COLO829 (cell line): Measurements from ENCODE around the gene FNDC3A.

Source experiments
- DNase-seq: peaks from one replicate; pipeline ENCODE4 v3.0.0; 2012; ENCODE audit warnings: low spot score

The FNDC3A gene

DNA sequence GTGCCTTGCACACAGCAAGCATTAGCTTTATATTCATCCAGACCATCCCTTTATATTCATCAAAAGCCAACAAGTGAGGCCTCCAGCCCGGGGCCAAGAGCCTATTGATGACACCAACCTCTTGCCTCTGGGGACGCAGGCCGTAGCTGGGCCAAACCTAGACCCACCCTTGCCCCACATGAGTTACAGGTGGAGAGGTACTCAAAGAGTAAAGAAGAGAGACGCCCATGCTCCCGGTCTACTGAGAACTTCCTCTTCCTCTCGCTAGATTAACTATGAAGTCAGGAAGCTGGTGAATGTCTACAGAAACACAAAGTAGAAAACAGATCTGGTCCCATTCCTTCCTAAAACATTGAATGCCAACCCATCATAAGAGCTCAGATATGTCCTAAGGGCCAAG, 240.6 kb downstream of the FNDC3A start:
- no peak for DNase-seq

DNA sequence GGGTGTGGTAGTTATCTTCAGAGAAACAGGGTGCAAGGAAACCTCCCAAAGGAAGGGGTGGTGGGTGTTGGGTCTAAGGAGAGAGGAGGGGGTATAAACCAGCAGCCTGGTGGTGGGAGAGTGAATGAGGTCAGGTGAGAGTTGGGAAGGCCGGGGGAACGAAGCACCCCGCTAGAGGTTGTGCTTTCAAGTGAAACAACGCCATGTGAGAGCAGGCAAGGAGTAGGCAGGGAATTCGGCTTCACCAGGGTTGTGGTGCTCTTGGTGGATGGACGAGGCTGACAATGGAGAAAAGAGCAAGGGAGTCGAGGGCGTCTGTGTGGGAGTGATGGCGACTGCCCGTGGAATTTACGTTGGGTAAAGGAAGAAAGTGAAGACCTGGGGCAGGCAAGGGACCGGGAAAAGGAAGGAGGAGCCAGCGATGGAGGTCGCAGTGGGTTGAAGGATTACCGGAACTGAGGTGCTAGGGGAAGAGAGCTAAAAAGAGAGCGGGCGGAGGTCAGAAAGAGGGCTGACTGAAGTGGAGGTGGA, 242.3 kb downstream of the FNDC3A start:
- no peak for DNase-seq

- DNase-seq, result no peak
These were observed 242.9 kb downstream of the FNDC3A start for GRCh38 chr13:49218493-49219051.

GRCh38 chr13:49219647-49220035, 243.9 kb downstream of the FNDC3A start:
- DNase-seq, result no peak

GRCh38 chr13:49220036-49220855, 244.5 kb downstream of the FNDC3A start, which contains the start of gene MLNR:
MLNR (plus strand) TSS chr13:49220338; CDS start chr13:49220338, 0 bp downstream.
- no peak for DNase-seq

DNA sequence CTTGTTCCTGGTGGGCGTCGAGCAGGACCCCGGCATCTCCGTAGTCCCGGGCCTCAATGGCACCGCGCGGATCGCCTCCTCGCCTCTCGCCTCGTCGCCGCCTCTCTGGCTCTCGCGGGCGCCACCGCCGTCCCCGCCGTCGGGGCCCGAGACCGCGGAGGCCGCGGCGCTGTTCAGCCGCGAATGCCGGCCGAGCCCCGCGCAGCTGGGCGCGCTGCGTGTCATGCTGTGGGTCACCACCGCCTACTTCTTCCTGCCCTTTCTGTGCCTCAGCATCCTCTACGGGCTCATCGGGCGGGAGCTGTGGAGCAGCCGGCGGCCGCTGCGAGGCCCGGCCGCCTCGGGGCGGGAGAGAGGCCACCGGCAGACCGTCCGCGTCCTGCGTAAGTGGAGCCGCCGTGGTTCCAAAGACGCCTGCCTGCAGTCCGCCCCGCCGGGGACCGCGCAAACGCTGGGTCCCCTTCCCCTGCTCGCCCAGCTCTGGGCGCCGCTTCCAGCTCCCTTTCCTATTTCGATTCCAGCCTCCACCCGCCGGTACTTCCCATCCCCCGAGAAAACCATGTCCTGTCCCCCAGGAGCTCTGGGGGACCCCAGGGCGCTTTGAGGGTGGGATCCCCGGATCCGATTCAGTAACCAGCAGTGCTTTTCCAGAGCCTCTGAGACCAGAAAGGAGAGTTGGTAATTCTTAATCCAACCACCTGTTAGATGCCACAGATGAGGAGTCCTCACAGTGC, 245.3 kb downstream of the FNDC3A start:
- DNase-seq, result no peak

DNA sequence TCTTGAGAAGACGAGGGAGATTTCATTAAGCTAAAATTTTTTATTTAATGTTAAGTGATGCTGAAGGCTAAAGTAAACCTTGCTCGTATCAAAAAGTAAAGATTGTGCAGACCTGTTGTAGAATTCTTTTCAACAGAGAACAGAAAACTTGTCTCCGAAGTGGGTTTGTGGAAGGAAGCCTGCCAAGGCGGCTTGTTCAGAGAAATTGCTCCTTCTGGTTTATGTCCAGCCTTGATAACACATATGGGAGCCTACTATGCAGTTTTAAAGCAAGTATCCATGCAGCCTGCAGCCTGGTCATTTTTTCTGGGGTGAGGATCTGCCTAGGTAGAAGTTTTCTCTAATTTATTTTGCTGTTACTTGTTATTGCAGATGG, 245.9 kb downstream of the FNDC3A start:
- DNase-seq, result no peak

- DNase-seq, result no peak
These were observed 249.7 kb downstream of the FNDC3A start for GRCh38 chr13:49225223-49226042.

- DNase-seq, result no peak
These were observed 250.9 kb downstream of the FNDC3A start for GRCh38 chr13:49226613-49227012.

GRCh38 chr13:49234741-49235140, 259.0 kb downstream of the FNDC3A start:
- DNase-seq, result no peak

GRCh38 chr13:49235856-49236431, 260.2 kb downstream of the FNDC3A start:
- DNase-seq, result no peak

DNA sequence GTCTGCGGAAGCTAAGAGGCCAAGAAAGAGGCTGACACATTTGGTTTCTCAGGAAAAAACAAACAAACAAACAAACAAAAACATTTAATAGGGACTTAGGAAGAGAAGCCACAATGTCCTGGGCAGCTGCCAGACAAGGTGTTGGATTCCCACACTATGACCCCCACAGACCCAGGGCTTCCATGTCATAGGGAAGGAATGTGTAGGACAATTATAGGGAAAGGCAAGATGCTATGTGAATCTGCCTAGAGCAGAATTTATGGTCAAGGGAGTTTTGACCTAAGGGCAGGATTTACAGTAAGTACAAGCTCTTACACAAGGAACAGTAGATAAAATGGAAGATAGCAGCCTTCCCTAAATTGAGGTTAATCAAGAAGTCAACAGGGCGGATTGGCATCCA, 262.9 kb downstream of the FNDC3A start:
- DNase-seq, result no peak

- peak; percentile 40 for DNase-seq
These were observed 264.3 kb downstream of the FNDC3A start for GRCh38 chr13:49240017-49240416.

DNA sequence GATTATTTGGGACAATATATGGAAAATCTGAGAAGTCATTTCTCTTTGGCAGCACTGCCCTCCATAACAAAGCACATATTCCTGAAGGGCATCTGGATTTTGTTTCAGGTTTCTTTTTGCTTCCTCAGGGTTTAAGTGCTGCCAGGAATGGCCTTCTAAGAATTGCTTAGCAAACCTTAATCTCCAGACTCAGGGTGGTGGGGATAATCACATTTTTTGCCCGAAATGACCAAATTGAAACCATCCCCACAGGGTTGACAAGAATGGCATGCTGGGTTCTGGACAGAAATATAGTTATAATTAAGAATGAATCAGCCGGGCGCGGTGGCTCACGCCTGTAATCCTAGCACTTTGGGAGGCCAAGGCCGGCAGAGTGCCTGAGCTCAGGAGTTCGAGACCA, 265.6 kb downstream of the FNDC3A start:
- no peak for DNase-seq

GRCh38 chr13:49245101-49245500, 269.4 kb downstream of the FNDC3A start:
- no peak for DNase-seq

- no peak for DNase-seq
These were observed 271.3 kb downstream of the FNDC3A start for GRCh38 chr13:49246850-49247642.

DNA sequence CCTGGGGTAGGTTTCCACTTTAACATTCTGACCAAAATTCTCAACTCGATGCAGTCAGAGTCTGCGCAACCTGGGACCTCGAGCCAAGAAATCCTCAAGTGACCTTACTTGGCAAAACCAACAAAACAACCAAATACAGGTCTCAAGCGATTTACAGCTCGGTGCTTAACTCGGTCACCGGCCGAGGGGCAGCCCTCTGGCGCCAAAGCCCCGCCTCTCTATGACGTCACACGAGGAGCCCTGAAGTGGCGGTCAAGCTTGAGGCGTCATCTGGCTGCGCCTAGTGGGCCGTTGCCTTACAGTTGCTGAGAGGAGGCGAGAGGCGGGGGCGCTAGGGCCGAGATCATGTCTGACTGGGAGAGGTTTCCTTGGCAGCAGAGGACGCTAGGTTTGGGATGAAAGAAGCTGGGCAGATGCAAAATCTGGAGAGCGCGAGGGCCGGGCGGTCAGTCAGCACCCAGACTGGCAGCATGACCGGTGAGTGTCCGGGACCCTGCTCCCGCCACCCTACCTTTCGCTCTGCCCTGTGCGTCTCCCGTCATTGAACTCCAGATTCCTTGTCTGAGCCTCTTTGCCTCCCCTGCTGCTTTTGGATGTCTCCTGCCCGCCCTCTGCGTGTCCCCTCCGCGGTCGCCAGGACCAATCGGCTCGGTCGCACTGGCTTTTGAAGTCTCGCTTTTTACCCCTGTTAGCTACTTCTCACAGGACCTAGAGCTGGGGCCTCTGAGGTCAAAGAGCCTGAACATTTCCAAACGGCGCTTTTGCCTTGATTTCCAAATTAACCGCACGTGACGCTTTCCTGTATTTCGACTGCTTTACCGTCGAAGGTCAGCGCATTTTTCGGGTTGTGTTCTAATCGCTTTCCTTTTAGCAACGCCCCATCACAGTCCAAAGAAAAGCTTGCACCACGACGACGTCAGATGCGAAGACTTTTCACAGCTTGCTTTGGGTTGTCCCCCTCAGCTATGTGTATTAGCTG, 272.2 kb downstream of the FNDC3A start, which contains the start of gene CDADC1:
Gene CDADC1 (plus strand): TSS at position 283 of the 979 bp plus-strand sequence. CDS start 113 bp downstream, at position 396.
- DNase-seq, result peak; percentile 90

GRCh38 chr13:49248622-49249002, 272.9 kb downstream of the FNDC3A start:
- DNase-seq, result no peak

- no peak for DNase-seq
These were observed 275.6 kb downstream of the FNDC3A start for GRCh38 chr13:49251326-49251725.
